Loucy (cell line): ENCODE results near the gene RNF169.

ENCODE experiments used
- H2AFZ ChIP-seq: fragments of 200-600 bp; sonication (generic); 2 replicates; pipeline ENCODE4 v1.6.0; 2016; ENCODE audit warnings: antibody characterized with exemption, mild to moderate bottlenecking, low read length, moderate library complexity
- H3F3A ChIP-seq: fragments of 200-600 bp; 2 replicates; pipeline ENCODE4 v1.6.0; 2016; ENCODE audit warnings: antibody characterized with exemption, low read depth, mild to moderate bottlenecking
- H3K27me3 ChIP-seq: fragments of 200-600 bp; sonication (generic); 2 replicates; pipeline ENCODE4 v1.6.1; 2014; ENCODE audit warnings: low read length, mild to moderate bottlenecking; ENCODE audit not compliant: insufficient read depth, poor library complexity, severe bottlenecking
- H3K36me3 ChIP-seq: fragments of 200-600 bp; sonication (generic); 2 replicates; pipeline ENCODE4 v1.6.1; 2016; ENCODE audit warnings: low read length; ENCODE audit not compliant: insufficient read depth
- H3K4me1 ChIP-seq: fragments of 200-600 bp; sonication (generic); 2 replicates; pipeline ENCODE4 v1.5.1; 2014; ENCODE audit warnings: low read length, mild to moderate bottlenecking; ENCODE audit not compliant: insufficient read depth, poor library complexity, severe bottlenecking
- H3K4me2 ChIP-seq: fragments of 200-600 bp; sonication (generic); 2 replicates; pipeline ENCODE4 v1.6.0; 2014; ENCODE audit warnings: antibody characterized with exemption, low read length, low read depth, mild to moderate bottlenecking; ENCODE audit not compliant: poor library complexity, severe bottlenecking
- H3K4me3 ChIP-seq: fragments of 200-600 bp; sonication (generic); 2 replicates; pipeline ENCODE4 v1.5.1; 2014; ENCODE audit warnings: low read length, mild to moderate bottlenecking, mixed read lengths; ENCODE audit not compliant: poor library complexity, severe bottlenecking
- H3K79me2 ChIP-seq: fragments of 200-600 bp; sonication (generic); 2 replicates; pipeline ENCODE4 v1.6.1; 2014; ENCODE audit warnings: low read length; ENCODE audit not compliant: insufficient read depth
- H3K9ac ChIP-seq: fragments of 200-600 bp; sonication (generic); 2 replicates; pipeline ENCODE4 v1.6.0; 2014; ENCODE audit warnings: mild to moderate bottlenecking, low read depth, low read length, moderate library complexity; ENCODE audit not compliant: poor library complexity, severe bottlenecking
- H3K9me2 ChIP-seq: fragments of 200-600 bp; sonication (generic); replicated peaks from 2 replicates; pipeline ENCODE4 v1.6.1; 2016; ENCODE audit warnings: low read depth, low read length, mixed read lengths
- H3K9me3 ChIP-seq: fragments of 200-600 bp; sonication (generic); 2 replicates; pipeline ENCODE4 v1.6.1; 2014; ENCODE audit warnings: mild to moderate bottlenecking, antibody characterized with exemption, low read length, low read depth; ENCODE audit not compliant: insufficient read depth
- H4K20me1 ChIP-seq: fragments of 200-600 bp; sonication (generic); 2 replicates; pipeline ENCODE4 v1.6.0; 2014; ENCODE audit warnings: antibody characterized with exemption, low read length, mild to moderate bottlenecking; ENCODE audit not compliant: insufficient read depth, poor library complexity, severe bottlenecking
- CTCF ChIP-seq: fragments of 200-600 bp; sonication (generic); conservative IDR thresholded peaks from 2 replicates; pipeline ENCODE4 v1.5.1; 2014; ENCODE audit warnings: mild to moderate bottlenecking, antibody characterized with exemption, low read length
- EZH2phosphoT487 ChIP-seq: fragments of 200-600 bp; IDR thresholded peaks from 2 replicates; pipeline ENCODE4 v1.6.1; 2018; ENCODE audit warnings: antibody characterized with exemption, mild to moderate bottlenecking, moderate library complexity, borderline replicate concordance

Gene RNF169

GRCh38 chr11:74723511-74723910 lies 25.1 kb upstream of the RNF169 start:
- no peaks in the 10 kb centered on the region for H3K9me2 ChIP-seq
- H3K4me3 ChIP-seq, result no peak overlapping the region
- TF ChIP-seq CTCF, result no peak
- TF ChIP-seq EZH2phosphoT487, result no peak
- H3F3A ChIP-seq, result no peaks in the 10 kb centered on the region
- no peaks in the 10 kb centered on the region for H3K79me2 ChIP-seq
- no peaks in the 10 kb centered on the region for H4K20me1 ChIP-seq
- no peak overlapping the region for H3K9ac ChIP-seq
- no peaks in the 10 kb centered on the region for H3K9me3 ChIP-seq
- no peak overlapping the region for H3K4me2 ChIP-seq
- no peaks in the 10 kb centered on the region for H3K27me3 ChIP-seq
- no peaks in the 10 kb centered on the region for H3K36me3 ChIP-seq
- H2AFZ ChIP-seq, result no peak overlapping the region
- H3K4me1 ChIP-seq, result no peaks in the 10 kb centered on the region

DNA sequence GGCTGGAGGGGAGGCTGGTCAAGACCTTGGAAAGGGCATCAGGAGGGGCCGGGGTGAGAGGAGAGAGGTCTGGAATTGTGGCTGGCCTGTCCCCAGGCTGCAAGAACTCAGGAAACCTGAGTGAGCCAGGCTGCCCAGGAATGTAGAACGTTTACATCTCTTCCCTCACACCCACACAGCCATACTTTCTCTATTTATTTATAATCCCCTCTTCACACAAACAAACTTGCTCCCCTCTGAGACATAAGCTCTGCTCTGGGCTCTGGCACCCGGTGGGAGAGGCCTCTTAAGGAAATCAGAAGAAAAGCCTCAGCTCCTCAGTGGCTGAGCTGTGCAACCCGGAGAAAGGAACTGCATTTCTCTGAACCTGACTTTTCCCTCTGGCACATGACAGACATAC lies 22.9 kb upstream of the RNF169 start:
- H3F3A ChIP-seq, result no peaks in the 10 kb centered on the region
- H3K79me2 ChIP-seq, result no peaks in the 10 kb centered on the region
- H3K9me2 ChIP-seq, result no peaks in the 10 kb centered on the region
- no peaks in the 10 kb centered on the region for H3K36me3 ChIP-seq
- H3K27me3 ChIP-seq, result no peaks in the 10 kb centered on the region
- TF ChIP-seq CTCF, result no peak
- no peak for TF ChIP-seq EZH2phosphoT487
- no peaks in the 10 kb centered on the region for H3K4me1 ChIP-seq
- no peak overlapping the region for H3K9ac ChIP-seq
- H4K20me1 ChIP-seq, result no peaks in the 10 kb centered on the region
- no peak overlapping the region for H2AFZ ChIP-seq
- H3K9me3 ChIP-seq, result no peaks in the 10 kb centered on the region
- H3K4me3 ChIP-seq, result no peak overlapping the region
- H3K4me2 ChIP-seq, result no peak overlapping the region

GRCh38 chr11:74726547-74727182 lies 22.0 kb upstream of the RNF169 start:
- Histone ChIP-seq H3K4me3 (no peak overlapping the region), H3K4me2 (no peak overlapping the region), H3K9me2 (no peaks in the 10 kb centered on the region), H3K36me3 (no peaks in the 10 kb centered on the region), H4K20me1 (no peaks in the 10 kb centered on the region), H3K4me1 (no peaks in the 10 kb centered on the region), H3K9me3 (no peaks in the 10 kb centered on the region), H3K27me3 (no peaks in the 10 kb centered on the region), H3F3A (no peaks in the 10 kb centered on the region), H3K9ac (no peak overlapping the region), H2AFZ (no peak overlapping the region), H3K79me2 (no peaks in the 10 kb centered on the region)
- TF ChIP-seq CTCF (peak; percentile 84), EZH2phosphoT487 (no peak)
